HCT116 (cell line): Measurements from ENCODE around the gene RPS25.

Source experiments
- CTCF ChIP-seq, 3 experiments: fragments of 200-600 bp in 1 of 3; sonication (generic) in 1 of 3; IDR thresholded peaks in 2 of 3; conservative IDR thresholded peaks in 1 of 3; 2 replicates each; pipeline ENCODE4 v1.5.1; 2012 to 2017; ENCODE audit warnings: low read depth in 2 of 3, low read length in 2 of 3, antibody characterized with exemption in 1 of 3, borderline replicate concordance in 1 of 3, control low read depth in 1 of 3, mild to moderate bottlenecking in 1 of 3, mixed read lengths in 1 of 3, mixed run types in 1 of 3, moderate library complexity in 1 of 3; ENCODE audit not compliant: insufficient read depth in 1 of 3
- EZH2phosphoT487 ChIP-seq: fragments of 200-600 bp; IDR thresholded peaks from 2 replicates; pipeline ENCODE4 v1.6.1; 2018; ENCODE audit warnings: antibody characterized with exemption, borderline replicate concordance
- POLR2A ChIP-seq: IDR thresholded peaks from 2 replicates; pipeline ENCODE4 v1.7.0; 2011; ENCODE audit warnings: borderline replicate concordance; ENCODE audit not compliant: insufficient read depth, insufficient read length; ENCODE audit errors: extremely low read depth
- REST ChIP-seq: IDR thresholded peaks from 2 replicates; pipeline ENCODE4 v1.6.1; 2012; ENCODE audit warnings: low read depth
- SP1 ChIP-seq: IDR thresholded peaks from 2 replicates; pipeline ENCODE4 v1.6.1; 2012; ENCODE audit warnings: low read depth
- ZFX ChIP-seq: fragments of 450-650 bp; IDR thresholded peaks from 2 replicates; pipeline ENCODE4 v1.6.1; 2017
- ZNF274 ChIP-seq: fragments of 200-500 bp; sonication (Bioruptor generic); IDR thresholded peaks from 2 replicates; pipeline ENCODE4 v1.6.1; 2014; ENCODE audit warnings: mild to moderate bottlenecking, low read depth, low read length, inconsistent platforms

GRCh38 chr11:119006656-119007055 is 11.5 kb downstream of the RPS25 start:
- TF ChIP-seq CTCF (IDR thresholded peaks at IDR 0.05 in 2 of 3, conservative IDR thresholded peaks at IDR 0.05 in 1 of 3; ENCODE audit: borderline replicate concordance in 1 of 3, insufficient read depth in 1 of 3, low read depth in 2 of 3, low read length in 2 of 3) (no peak), REST (no peak), EZH2phosphoT487 (no peak), POLR2A (no peak), SP1 (no peak), ZNF274 (no peak), ZFX (no peak)
